GM12872 (cell line): ENCODE results near the gene EHBP1.

ENCODE experiments used
- TF ChIP-seq, protein P1 (sequence below): IDR thresholded peaks from 3 replicates; pipeline ENCODE4 v1.5.1; 2011; ENCODE audit warnings: low read depth, mild to moderate bottlenecking, low read length, moderate library complexity; ENCODE audit not compliant: insufficient read depth

The EHBP1 gene

GRCh38 chr2:62747169-62747568 lies 41.7 kb downstream of the EHBP1 start:
- TF ChIP-seq, protein P1, sequence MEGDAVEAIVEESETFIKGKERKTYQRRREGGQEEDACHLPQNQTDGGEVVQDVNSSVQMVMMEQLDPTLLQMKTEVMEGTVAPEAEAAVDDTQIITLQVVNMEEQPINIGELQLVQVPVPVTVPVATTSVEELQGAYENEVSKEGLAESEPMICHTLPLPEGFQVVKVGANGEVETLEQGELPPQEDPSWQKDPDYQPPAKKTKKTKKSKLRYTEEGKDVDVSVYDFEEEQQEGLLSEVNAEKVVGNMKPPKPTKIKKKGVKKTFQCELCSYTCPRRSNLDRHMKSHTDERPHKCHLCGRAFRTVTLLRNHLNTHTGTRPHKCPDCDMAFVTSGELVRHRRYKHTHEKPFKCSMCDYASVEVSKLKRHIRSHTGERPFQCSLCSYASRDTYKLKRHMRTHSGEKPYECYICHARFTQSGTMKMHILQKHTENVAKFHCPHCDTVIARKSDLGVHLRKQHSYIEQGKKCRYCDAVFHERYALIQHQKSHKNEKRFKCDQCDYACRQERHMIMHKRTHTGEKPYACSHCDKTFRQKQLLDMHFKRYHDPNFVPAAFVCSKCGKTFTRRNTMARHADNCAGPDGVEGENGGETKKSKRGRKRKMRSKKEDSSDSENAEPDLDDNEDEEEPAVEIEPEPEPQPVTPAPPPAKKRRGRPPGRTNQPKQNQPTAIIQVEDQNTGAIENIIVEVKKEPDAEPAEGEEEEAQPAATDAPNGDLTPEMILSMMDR, result no peak

GRCh38 chr2:62747876-62748275 lies 42.4 kb downstream of the EHBP1 start:
- TF ChIP-seq, protein P1, result no peak

- TF ChIP-seq, protein P1, result no peak
Measured at GRCh38 chr2:62757029-62757428, 51.5 kb downstream of the EHBP1 start.

DNA sequence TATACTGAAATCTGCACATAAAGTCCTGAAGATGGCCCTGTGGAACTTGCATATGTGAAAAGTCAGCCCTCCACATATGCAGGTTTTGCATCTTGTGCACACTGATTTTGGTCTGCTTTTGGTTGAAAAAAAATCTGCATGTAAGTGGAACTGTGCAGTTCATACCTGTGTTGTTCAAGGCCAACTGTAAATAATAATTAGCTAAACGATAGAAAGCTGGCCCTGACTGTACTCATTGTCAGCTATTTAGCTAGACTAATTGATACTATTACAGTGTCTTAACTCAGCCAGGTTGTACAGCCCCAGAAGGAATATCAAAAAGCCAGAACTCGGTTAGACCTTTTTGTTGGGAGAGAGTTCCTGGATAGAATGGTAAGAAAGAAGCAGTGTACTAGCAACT lies 54.5 kb downstream of the EHBP1 start:
- TF ChIP-seq, protein P1, result no peak

GRCh38 chr2:62760555-62760954 lies 55.0 kb downstream of the EHBP1 start:
- TF ChIP-seq, protein P1, result no peak

GRCh38 chr2:62765619-62766376 lies 60.3 kb downstream of the EHBP1 start:
- TF ChIP-seq, protein P1, result no peak

DNA sequence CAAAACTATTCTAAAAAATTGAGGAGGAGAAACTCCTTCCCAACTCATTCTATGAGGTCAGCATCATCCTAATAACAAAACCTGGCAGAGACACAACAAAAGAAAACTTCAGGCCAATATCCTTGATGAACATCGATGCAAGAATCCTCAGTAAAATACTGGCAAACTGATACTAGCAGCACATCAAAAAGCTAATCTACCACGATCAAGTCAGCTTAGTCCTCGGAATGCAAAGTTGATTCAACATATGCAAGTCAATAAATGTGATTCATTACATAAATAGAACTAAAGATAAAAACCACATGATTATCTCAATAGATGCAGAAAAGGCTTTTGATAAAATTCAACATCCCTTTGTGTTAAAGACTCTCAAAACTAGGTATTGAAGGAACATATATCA lies 63.1 kb downstream of the EHBP1 start:
- TF ChIP-seq, protein P1, result no peak
